Measurements from ENCODE around the gene ICE2. TPM values are rescaled to one million over a fixed set of nuclear protein-coding genes. Genes with fewer than 3 reads are reported as not detected.
A peak's percentile ranks its signal among the peaks of the same experiment; 100 is the strongest.

Gene ICE2
- total RNA-seq, 1 experiment from 2014 or later = 62.8 TPM

DNA sequence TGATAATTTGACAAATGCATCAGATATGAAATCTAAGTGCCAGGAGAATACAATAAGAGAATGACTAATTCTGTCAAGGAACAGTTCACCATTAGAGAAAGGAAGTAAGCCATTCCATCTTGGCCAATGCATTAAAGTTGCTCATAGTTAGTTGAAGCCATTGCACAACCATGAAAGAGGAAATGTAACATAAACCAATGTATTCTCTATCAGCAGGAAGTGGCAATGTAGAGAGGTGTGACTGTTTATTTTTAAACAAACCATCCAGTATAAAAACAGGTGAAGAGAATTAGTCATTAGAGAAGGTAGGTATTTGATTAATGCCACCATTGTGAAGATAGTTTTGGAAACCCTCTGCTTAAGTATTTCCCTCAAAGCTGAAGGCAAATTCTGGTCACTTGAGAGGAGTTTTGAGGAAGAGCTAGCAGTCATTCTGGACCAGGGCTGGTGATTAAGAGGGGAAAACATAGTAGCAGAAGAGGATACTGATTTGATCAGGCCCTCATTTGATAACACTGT, 70.4 kb downstream of the ICE2 start:
- H3K36me3 ChIP-seq (ENCODE audit: control insufficient read depth in 1 of 2, insufficient read depth in 2 of 2, low read length in 2 of 2) = no peaks in the 10 kb centered on the region
- H4K20me1 ChIP-seq (ENCODE audit: insufficient read depth) = no peaks in the 10 kb centered on the region
- peak overlapping the region; percentile 61 for H3K4me2 ChIP-seq (ENCODE audit: low read length)
- no peaks in the 10 kb centered on the region for H3K27me3 ChIP-seq (ENCODE audit: insufficient read depth, low read length)
- H3K9me3 ChIP-seq (ENCODE audit: control insufficient read depth in 1 of 2, insufficient read depth in 1 of 2, low read depth in 1 of 2, low read length in 2 of 2) = no peaks in the 10 kb centered on the region
- H2AFZ ChIP-seq (ENCODE audit: low read depth, low read length, poor library complexity, severe bottlenecking) = peak overlapping the region; percentile 66
- no peak overlapping the region for H3K4me3 ChIP-seq (replicated peaks in 1 of 2; ENCODE audit: low read depth in 1 of 2, low read length in 2 of 2)
- no peaks in the 10 kb centered on the region for H3K79me2 ChIP-seq (ENCODE audit: insufficient read depth, low read length)
- H3K27ac ChIP-seq (ENCODE audit: low read depth, low read length) = peak overlapping the region; percentile 28; the same call in 1 of the 2 replicates
- RAD21 ChIA-PET (ENCODE audit: low non-redundant PET in 1 of 2, low total read pairs in 2 of 2, uncharacterized antibody in 2 of 2, unreplicated experiment in 2 of 2) = no interaction called here
- TF ChIP-seq FOSL1 (IDR thresholded peaks at IDR 0.05; ENCODE audit: low read depth) (peak; percentile 47), POLR2AphosphoS5 (IDR thresholded peaks at IDR 0.05; ENCODE audit: low read depth, low read length) (no peak), EZH2 (IDR thresholded peaks at IDR 0.05) (no peak), CBX3 (IDR thresholded peaks at IDR 0.05; ENCODE audit: low read depth) (peak; percentile 47; the same call in 1 of the 2 replicates), RAD21 (IDR thresholded peaks at IDR 0.05; ENCODE audit: low read depth) (no peak), JUND (IDR thresholded peaks at IDR 0.05) (peak; percentile 43), SRF (IDR thresholded peaks at IDR 0.05; ENCODE audit: low read depth) (no peak), POLR2A (IDR thresholded peaks at IDR 0.05; ENCODE audit: borderline replicate concordance, extremely low read depth, insufficient read depth, insufficient read length) (no peak), CEBPB (IDR thresholded peaks at IDR 0.05; ENCODE audit: low read depth) (peak; percentile 95), EGR1 (IDR thresholded peaks at IDR 0.05; ENCODE audit: low read depth) (no peak), SP1 (IDR thresholded peaks at IDR 0.05; ENCODE audit: low read depth) (peak; percentile 61), ELF1 (IDR thresholded peaks at IDR 0.05; ENCODE audit: borderline replicate concordance, low read depth) (peak; percentile 23; the same call in 1 of the 2 replicates)
- TF ChIP-seq, protein P1, sequence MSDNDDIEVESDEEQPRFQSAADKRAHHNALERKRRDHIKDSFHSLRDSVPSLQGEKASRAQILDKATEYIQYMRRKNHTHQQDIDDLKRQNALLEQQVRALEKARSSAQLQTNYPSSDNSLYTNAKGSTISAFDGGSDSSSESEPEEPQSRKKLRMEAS (IDR thresholded peaks at IDR 0.05) = no peak
- TF ChIP-seq, protein P2, sequence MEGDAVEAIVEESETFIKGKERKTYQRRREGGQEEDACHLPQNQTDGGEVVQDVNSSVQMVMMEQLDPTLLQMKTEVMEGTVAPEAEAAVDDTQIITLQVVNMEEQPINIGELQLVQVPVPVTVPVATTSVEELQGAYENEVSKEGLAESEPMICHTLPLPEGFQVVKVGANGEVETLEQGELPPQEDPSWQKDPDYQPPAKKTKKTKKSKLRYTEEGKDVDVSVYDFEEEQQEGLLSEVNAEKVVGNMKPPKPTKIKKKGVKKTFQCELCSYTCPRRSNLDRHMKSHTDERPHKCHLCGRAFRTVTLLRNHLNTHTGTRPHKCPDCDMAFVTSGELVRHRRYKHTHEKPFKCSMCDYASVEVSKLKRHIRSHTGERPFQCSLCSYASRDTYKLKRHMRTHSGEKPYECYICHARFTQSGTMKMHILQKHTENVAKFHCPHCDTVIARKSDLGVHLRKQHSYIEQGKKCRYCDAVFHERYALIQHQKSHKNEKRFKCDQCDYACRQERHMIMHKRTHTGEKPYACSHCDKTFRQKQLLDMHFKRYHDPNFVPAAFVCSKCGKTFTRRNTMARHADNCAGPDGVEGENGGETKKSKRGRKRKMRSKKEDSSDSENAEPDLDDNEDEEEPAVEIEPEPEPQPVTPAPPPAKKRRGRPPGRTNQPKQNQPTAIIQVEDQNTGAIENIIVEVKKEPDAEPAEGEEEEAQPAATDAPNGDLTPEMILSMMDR (IDR thresholded peaks at IDR 0.05 in 2 of 3, conservative IDR thresholded peaks at IDR 0.05 in 1 of 3; ENCODE audit: borderline replicate concordance in 1 of 3, insufficient read depth in 1 of 3, low read depth in 2 of 3, low read length in 2 of 3) = no peak
- TF ChIP-seq, protein P3, sequence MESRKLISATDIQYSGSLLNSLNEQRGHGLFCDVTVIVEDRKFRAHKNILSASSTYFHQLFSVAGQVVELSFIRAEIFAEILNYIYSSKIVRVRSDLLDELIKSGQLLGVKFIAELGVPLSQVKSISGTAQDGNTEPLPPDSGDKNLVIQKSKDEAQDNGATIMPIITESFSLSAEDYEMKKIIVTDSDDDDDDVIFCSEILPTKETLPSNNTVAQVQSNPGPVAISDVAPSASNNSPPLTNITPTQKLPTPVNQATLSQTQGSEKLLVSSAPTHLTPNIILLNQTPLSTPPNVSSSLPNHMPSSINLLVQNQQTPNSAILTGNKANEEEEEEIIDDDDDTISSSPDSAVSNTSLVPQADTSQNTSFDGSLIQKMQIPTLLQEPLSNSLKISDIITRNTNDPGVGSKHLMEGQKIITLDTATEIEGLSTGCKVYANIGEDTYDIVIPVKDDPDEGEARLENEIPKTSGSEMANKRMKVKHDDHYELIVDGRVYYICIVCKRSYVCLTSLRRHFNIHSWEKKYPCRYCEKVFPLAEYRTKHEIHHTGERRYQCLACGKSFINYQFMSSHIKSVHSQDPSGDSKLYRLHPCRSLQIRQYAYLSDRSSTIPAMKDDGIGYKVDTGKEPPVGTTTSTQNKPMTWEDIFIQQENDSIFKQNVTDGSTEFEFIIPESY (IDR thresholded peaks at IDR 0.05; ENCODE audit: extremely low read depth, insufficient replicate concordance, low read length) = no peak
- TF ChIP-seq, protein P4, sequence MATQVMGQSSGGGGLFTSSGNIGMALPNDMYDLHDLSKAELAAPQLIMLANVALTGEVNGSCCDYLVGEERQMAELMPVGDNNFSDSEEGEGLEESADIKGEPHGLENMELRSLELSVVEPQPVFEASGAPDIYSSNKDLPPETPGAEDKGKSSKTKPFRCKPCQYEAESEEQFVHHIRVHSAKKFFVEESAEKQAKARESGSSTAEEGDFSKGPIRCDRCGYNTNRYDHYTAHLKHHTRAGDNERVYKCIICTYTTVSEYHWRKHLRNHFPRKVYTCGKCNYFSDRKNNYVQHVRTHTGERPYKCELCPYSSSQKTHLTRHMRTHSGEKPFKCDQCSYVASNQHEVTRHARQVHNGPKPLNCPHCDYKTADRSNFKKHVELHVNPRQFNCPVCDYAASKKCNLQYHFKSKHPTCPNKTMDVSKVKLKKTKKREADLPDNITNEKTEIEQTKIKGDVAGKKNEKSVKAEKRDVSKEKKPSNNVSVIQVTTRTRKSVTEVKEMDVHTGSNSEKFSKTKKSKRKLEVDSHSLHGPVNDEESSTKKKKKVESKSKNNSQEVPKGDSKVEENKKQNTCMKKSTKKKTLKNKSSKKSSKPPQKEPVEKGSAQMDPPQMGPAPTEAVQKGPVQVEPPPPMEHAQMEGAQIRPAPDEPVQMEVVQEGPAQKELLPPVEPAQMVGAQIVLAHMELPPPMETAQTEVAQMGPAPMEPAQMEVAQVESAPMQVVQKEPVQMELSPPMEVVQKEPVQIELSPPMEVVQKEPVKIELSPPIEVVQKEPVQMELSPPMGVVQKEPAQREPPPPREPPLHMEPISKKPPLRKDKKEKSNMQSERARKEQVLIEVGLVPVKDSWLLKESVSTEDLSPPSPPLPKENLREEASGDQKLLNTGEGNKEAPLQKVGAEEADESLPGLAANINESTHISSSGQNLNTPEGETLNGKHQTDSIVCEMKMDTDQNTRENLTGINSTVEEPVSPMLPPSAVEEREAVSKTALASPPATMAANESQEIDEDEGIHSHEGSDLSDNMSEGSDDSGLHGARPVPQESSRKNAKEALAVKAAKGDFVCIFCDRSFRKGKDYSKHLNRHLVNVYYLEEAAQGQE (IDR thresholded peaks at IDR 0.05; ENCODE audit: low read depth) = no peak
- TF ChIP-seq, protein P5, sequence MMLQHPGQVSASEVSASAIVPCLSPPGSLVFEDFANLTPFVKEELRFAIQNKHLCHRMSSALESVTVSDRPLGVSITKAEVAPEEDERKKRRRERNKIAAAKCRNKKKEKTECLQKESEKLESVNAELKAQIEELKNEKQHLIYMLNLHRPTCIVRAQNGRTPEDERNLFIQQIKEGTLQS (IDR thresholded peaks at IDR 0.05) = no peak
- POLR2A ChIA-PET = interaction anchor here (4.7 kb wide), 1 partner anchor 11 kb away, joined by 38 read pairs; the partner anchor contains the start of gene ANXA2
- CTCF ChIA-PET = no interaction called here
- DNase-seq (ENCODE audit: low read depth, low spot score) (no peak), ATAC-seq (peak; percentile 18; the same call in 1 of the 2 replicates)
- H3K9ac ChIP-seq (ENCODE audit: low read length) = no peak overlapping the region
- intact Hi-C loops (cut with micrococcal nuclease) = no loop called here
- no peaks in the 10 kb centered on the region for H3K9me2 ChIP-seq (ENCODE audit: insufficient read depth)
- peaks cover 29 to 37% of the 10 kb centered on the region in 2 experiments for H3K4me1 ChIP-seq (ENCODE audit: control insufficient read depth in 1 of 2, insufficient read depth in 2 of 2, low read length in 2 of 2)
- BruUV-seq (replicated peaks) = no TSS peak

All from HCT116 (cell line).